Measurements from ENCODE around the gene NEDD4L. TPM values are rescaled to one million over a fixed set of nuclear protein-coding genes. Genes with fewer than 3 reads are reported as not detected.

The NEDD4L gene
- polyA plus RNA-seq, 1 of the 3 experiments (the other 2 are of a cell fraction) = 13.2 TPM

DNA sequence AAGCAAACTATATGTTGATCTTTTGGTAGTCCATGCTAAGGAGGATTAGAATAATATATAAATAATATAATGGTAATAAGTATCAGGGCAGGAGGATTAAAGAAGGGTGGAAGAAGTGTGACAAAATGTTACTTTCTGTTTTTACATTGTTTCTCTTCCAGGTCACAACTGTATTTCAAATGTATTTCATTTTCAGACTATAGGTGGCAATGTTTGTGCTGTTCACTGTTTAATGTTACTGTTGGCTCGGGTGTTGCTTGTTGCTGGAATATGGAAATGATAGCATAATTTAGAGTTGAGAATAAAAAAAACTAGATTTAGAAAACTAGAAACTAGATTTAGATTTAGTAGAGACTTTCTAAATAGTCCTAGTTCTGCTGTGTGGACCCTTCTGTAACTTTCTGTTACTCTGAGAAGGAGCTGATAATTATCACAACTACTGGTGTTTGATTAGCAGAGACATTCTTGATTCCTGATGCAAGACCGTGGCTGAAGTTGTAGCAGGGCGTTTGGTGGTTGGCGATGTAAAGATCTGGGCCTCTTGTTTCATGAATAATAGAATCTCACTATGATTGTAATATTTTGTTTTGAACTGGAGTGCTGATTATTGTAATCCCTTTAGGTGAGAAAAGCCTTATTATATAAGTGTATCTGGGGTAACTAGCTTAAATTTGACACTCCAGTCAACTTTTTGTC is 7.9 kb downstream of the NEDD4L start:
- Histone ChIP-seq H3K27ac (ENCODE audit: low read depth in 2 of 2, low read length in 1 of 2) (no peak overlapping the region), H3K79me2 (ENCODE audit: insufficient read depth) (no peaks in the 10 kb centered on the region; the same call in 1 of the 2 replicates), H4K20me1 (ENCODE audit: insufficient read depth) (no peaks in the 10 kb centered on the region), H3K4me2 (no peak overlapping the region), H3K4me1 (ENCODE audit: control insufficient read depth in 1 of 2, insufficient read depth in 2 of 2, low read depth in 1 of 2, low read length in 1 of 2) (peaks cover 2 to 8% of the 10 kb centered on the region in 2 experiments; a peak in 2 of 4 replicates), H3F3A (replicated peaks; ENCODE audit: insufficient read depth) (peaks cover 9% of the 10 kb centered on the region), H3K9me2 (no peaks in the 10 kb centered on the region), H3K4me3 (ENCODE audit: low read depth in 2 of 2, low read length in 1 of 2) (no peak overlapping the region), H3K9me3 (no peaks in the 10 kb centered on the region), H3K27me3 (ENCODE audit: insufficient read depth) (no peaks in the 10 kb centered on the region), H3K9ac (no peak overlapping the region), H3K36me3 (replicated peaks in 1 of 2; ENCODE audit: control insufficient read depth in 1 of 2, insufficient read depth in 2 of 2, low read length in 1 of 2) (no peaks in the 10 kb centered on the region), H2AFZ (ENCODE audit: low read depth) (peak overlapping the region; percentile 49; the same call in 1 of the 2 replicates)
- CTCF ChIA-PET = interaction anchor here (0.5 to 3.3 kb wide), 22 partner anchors 9 to 1018 kb away, joined by 3 to 29 read pairs (median 4); partner anchors contain the start of gene NEDD4L
- TF ChIP-seq MEF2A (IDR thresholded peaks at IDR 0.05; ENCODE audit: borderline replicate concordance, low read depth) (no peak), YY1 (IDR thresholded peaks at IDR 0.05; ENCODE audit: low read depth) (no peak), JUND (IDR thresholded peaks at IDR 0.05) (no peak), GATA2 (CRISPR knock-in tag; IDR thresholded peaks at IDR 0.05) (no peak), ELF1 (IDR thresholded peaks at IDR 0.05) (no peak), RAD21 (IDR thresholded peaks at IDR 0.05; ENCODE audit: low read length) (peak; percentile 62), SMC3 (IDR thresholded peaks at IDR 0.05; ENCODE audit: low read depth, low read length) (peak; percentile 42)
- TF ChIP-seq, protein P1, sequence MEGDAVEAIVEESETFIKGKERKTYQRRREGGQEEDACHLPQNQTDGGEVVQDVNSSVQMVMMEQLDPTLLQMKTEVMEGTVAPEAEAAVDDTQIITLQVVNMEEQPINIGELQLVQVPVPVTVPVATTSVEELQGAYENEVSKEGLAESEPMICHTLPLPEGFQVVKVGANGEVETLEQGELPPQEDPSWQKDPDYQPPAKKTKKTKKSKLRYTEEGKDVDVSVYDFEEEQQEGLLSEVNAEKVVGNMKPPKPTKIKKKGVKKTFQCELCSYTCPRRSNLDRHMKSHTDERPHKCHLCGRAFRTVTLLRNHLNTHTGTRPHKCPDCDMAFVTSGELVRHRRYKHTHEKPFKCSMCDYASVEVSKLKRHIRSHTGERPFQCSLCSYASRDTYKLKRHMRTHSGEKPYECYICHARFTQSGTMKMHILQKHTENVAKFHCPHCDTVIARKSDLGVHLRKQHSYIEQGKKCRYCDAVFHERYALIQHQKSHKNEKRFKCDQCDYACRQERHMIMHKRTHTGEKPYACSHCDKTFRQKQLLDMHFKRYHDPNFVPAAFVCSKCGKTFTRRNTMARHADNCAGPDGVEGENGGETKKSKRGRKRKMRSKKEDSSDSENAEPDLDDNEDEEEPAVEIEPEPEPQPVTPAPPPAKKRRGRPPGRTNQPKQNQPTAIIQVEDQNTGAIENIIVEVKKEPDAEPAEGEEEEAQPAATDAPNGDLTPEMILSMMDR (IDR thresholded peaks at IDR 0.05) = peak; percentile 55
- 74% methylated on average over 4 of the region's 4 CpGs for WGBS (ENCODE audit: low lambda C conversion rate)
- no peak for DNase-seq
- POLR2A ChIA-PET = no interaction called here

- H3K36me3 ChIP-seq (replicated peaks in 1 of 2; ENCODE audit: control insufficient read depth in 1 of 2, insufficient read depth in 2 of 2, low read length in 1 of 2) = no peaks in the 10 kb centered on the region
- H3K9ac ChIP-seq = no peak overlapping the region
- peaks cover 4% of the 10 kb centered on the region for H3F3A ChIP-seq (replicated peaks; ENCODE audit: insufficient read depth)
- H3K9me2 ChIP-seq = no peaks in the 10 kb centered on the region
- no peak overlapping the region for H2AFZ ChIP-seq (ENCODE audit: low read depth)
- DNase-seq = no peak
- H3K4me3 ChIP-seq (ENCODE audit: low read depth in 2 of 2, low read length in 1 of 2) = no peak overlapping the region
- H3K27me3 ChIP-seq (ENCODE audit: insufficient read depth) = no peaks in the 10 kb centered on the region
- TF ChIP-seq MEF2A (IDR thresholded peaks at IDR 0.05; ENCODE audit: borderline replicate concordance, low read depth) = no peak
- TF ChIP-seq ELF1 (IDR thresholded peaks at IDR 0.05) = no peak
- no peak for TF ChIP-seq SIN3A (IDR thresholded peaks at IDR 0.05; ENCODE audit: borderline replicate concordance, low read depth, low read length)
- TF ChIP-seq YY1 (IDR thresholded peaks at IDR 0.05; ENCODE audit: low read depth) = no peak
- TF ChIP-seq POLR2AphosphoS5 (IDR thresholded peaks at IDR 0.05; ENCODE audit: low read depth, low read length) = no peak
- TF ChIP-seq, protein P2, sequence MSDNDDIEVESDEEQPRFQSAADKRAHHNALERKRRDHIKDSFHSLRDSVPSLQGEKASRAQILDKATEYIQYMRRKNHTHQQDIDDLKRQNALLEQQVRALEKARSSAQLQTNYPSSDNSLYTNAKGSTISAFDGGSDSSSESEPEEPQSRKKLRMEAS (IDR thresholded peaks at IDR 0.05; ENCODE audit: low read depth) = no peak
- TF ChIP-seq CHD2 (IDR thresholded peaks at IDR 0.05; ENCODE audit: low read length, partially characterized antibody) = no peak
- TF ChIP-seq TAF1 (IDR thresholded peaks at IDR 0.05; ENCODE audit: borderline replicate concordance, low read depth, low read length) = no peak
- no peak for TF ChIP-seq EP300 (IDR thresholded peaks at IDR 0.05; ENCODE audit: borderline replicate concordance in 1 of 2, low read depth in 1 of 2, low read length in 1 of 2)
- TF ChIP-seq FOXJ3 (CRISPR knock-in tag; IDR thresholded peaks at IDR 0.05) = no peak
- TF ChIP-seq REST (IDR thresholded peaks at IDR 0.05; ENCODE audit: low read depth, low read length) = no peak
- TF ChIP-seq, protein P3, sequence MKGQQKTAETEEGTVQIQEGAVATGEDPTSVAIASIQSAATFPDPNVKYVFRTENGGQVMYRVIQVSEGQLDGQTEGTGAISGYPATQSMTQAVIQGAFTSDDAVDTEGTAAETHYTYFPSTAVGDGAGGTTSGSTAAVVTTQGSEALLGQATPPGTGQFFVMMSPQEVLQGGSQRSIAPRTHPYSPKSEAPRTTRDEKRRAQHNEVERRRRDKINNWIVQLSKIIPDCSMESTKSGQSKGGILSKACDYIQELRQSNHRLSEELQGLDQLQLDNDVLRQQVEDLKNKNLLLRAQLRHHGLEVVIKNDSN (IDR thresholded peaks at IDR 0.05; ENCODE audit: borderline replicate concordance, low read depth) = no peak
- TF ChIP-seq EZH2phosphoT487 (IDR thresholded peaks at IDR 0.05; ENCODE audit: borderline replicate concordance, low read depth) = no peak
- no peak for TF ChIP-seq MXI1 (IDR thresholded peaks at IDR 0.05; ENCODE audit: low read depth, low read length)
- TF ChIP-seq, protein P4, sequence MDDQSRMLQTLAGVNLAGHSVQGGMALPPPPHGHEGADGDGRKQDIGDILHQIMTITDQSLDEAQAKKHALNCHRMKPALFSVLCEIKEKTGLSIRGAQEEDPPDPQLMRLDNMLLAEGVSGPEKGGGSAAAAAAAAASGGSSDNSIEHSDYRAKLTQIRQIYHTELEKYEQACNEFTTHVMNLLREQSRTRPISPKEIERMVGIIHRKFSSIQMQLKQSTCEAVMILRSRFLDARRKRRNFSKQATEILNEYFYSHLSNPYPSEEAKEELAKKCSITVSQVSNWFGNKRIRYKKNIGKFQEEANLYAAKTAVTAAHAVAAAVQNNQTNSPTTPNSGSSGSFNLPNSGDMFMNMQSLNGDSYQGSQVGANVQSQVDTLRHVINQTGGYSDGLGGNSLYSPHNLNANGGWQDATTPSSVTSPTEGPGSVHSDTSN (IDR thresholded peaks at IDR 0.05) = no peak
- ChIA-PET CTCF (interaction anchor here (1.4 to 3.3 kb wide), 9 partner anchors 8 to 171 kb away, joined by 4 to 29 read pairs (median 7); partner anchors contain the start of gene NEDD4L), POLR2A (no interaction called here)
- no peak overlapping the region for H3K4me2 ChIP-seq
- H3K79me2 ChIP-seq (ENCODE audit: insufficient read depth) = no peaks in the 10 kb centered on the region; the same call in 1 of the 2 replicates
- H3K27ac ChIP-seq (ENCODE audit: low read depth in 2 of 2, low read length in 1 of 2) = no peak overlapping the region
- peaks cover 2 to 8% of the 10 kb centered on the region in 2 experiments; a peak in 2 of 4 replicates for H3K4me1 ChIP-seq (ENCODE audit: control insufficient read depth in 1 of 2, insufficient read depth in 2 of 2, low read depth in 1 of 2, low read length in 1 of 2)
- no peaks in the 10 kb centered on the region for H3K9me3 ChIP-seq
- no peaks in the 10 kb centered on the region for H4K20me1 ChIP-seq (ENCODE audit: insufficient read depth)
- WGBS (ENCODE audit: low lambda C conversion rate) = 87% methylated on average over 3 of the region's 3 CpGs
Observed at GRCh38 chr18:58052960-58053359, 8.9 kb downstream of the NEDD4L start.

Measured in SK-N-SH (cell line).